ENCODE results near the gene CACNA2D3. TPM values are rescaled to one million over a fixed set of nuclear protein-coding genes. Genes with fewer than 3 reads are reported as not detected.

CACNA2D3 gene
- total RNA-seq, 1 donor from 2014 or later: 35.5 TPM

DNA sequence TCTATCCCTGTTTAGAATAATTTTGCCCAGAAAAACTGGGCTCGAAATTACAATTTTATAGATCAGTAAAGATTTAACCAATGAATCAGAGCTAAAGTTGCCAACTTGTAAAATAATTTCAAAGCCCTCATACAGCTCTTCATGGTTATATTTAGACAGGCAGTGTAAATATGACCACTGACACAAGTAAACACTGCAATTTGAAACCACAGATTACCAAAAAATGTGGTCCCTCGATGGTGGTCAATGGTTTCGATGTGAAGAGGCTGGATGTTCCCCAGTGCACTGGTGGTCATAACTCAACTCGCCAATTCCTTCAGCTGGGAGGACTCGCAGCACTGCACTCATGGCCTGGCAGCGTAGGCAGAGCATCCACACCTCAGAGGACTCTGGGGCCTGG lies 776.9 kb downstream of the CACNA2D3 start:
- DNase-seq (no peak), ATAC-seq (ENCODE audit: poor library complexity) (no peak)
- intact Hi-C loops (cut with DNase I): no loop called here

DNA sequence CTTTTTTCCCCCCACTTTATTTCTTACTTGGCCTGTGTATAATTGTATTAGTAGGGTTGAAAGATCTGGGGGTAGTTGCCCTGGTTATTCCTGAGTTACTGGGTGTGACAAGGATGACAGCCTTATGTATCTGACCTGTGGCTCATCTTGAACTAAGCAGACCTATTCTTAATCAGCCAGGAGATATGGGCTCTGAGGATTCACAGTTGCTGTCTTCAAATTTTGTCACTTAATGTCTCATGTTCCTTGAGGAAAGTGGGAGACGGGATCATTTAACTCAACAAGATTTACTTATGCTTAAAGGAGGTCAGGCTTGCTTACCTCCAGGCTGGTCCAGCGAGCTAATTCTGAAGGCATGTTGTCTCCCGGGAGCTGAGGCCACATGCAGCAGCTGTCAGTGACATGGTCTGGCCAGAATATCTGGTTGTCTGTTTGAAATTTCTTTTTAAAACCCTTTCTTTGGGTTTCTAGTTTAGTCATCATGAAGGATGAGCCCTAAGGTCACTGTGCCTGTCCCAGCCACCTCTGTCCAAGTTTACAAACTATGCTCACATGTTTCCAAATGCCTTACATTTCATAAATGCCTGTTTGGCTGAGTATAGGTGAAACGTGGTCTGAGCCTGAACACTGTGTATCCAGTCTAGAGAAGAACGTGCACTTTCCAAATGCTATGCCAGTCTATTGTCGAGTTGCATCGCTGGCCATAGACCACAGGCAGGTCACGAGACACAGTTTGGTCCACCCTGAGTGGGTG lies 778.7 kb downstream of the CACNA2D3 start:
- peak; percentile 47 for DNase-seq
- intact Hi-C loops (cut with DNase I): no loop called here
- peak; percentile 91 for ATAC-seq (ENCODE audit: poor library complexity)

DNA sequence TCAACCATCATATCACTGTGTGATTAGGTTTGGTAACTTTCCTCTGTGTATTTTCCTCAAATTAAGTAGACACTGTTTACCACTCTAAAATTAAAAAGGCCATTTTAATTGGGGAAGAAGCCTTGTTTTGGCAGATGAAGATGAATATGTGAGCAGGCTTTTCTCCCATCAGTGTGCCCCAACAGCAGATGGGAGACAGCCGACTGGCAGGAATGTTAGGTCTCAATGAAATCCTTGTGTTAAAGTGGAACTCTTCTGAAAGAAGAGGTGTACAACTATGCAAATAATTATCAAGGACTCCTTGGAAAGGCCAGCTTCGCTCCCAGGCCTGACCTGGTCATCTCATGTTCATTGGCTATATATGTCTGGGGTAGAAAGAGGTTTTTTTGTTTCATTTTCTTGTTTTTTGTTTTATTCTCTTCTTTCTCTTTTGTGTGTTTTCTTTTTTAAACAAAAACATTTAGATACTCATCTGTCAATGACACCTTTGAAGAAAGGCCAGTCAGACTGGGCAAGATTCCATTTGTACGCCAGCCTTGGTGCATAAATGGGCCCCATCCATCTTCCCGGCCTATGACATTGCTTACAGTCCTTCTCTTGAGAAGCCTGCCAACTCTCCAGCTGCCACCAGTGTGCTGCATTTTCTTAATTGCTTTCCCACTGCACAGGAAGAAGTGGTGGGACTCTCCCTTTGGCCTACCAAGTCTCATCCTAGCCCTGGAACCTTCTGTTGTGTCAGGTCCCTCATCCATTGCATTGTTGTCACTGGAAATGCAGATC lies 779.7 kb downstream of the CACNA2D3 start:
- intact Hi-C loops (cut with DNase I): no loop called here
- no peak for DNase-seq
- ATAC-seq (ENCODE audit: poor library complexity): no peak

DNA sequence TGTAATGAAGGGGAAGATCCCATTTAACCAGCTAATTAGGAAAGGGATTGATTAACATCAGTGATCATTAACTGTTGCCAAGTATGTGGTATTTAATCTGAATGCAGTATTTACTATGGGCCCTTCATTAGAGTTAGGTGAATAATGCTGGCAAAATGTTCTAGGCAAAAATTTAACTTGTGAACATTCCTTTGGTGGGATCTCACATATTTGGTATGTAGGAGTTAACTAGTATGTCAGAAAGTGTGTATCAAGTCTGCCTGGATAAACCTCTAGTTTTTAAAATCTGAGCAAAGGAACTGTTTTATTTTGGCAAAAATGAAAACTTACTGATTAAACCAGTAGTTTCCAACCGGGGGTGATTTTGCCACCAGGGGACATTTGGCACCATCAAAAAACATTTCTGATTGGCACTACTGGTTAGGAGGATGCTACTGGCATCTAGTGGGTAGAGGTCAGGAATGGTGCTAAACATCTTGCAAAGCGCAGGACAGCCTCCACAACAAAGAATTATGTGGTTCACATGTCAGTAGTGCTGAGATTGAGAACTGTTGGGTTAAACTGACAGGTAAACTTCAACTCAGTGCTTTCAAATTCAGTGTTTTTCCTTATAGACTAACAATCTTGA lies 783.0 kb downstream of the CACNA2D3 start:
- ATAC-seq (ENCODE audit: poor library complexity): no peak
- intact Hi-C loops (cut with DNase I): no loop called here
- DNase-seq: no peak

DNA sequence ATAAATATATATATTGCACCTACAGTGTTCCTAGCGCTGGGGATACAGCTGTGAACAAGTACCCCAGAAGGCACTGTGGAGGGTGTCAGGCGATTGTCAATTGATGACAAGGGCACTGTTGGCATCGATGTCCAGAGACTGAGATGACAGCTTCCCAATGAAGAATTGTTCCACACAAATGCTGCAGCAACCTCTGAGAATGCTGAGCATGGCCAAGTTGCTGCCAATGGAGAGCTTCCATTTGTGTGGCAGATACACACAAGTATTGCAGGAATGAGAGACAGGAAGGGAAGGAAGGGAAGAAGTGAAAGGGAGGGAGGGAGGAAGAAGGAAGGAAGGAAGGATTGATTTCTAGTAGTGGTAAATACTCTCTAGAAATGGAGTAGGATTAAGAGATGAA lies 783.6 kb downstream of the CACNA2D3 start:
- DNase-seq: no peak
- ATAC-seq (ENCODE audit: poor library complexity): no peak
- intact Hi-C loops (cut with DNase I): no loop called here

DNA sequence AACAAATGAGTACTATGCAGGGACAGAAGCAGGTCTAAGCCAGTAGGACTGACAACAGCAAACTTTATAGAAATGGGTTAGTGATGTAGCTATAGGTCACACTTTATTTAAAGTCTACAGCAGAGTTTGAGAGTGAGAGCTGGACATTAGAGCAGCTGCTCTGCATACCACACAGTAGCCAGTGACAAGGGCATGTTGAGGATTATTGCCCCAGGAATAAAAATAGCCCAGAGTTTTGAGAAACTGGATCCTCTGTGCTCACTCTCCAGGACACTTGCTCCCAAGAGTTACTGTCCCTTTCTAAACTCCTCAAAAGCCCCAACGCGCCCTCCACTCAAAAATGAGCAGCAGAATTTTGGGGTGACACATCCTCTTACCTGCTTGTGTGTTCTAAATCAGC lies 784.4 kb downstream of the CACNA2D3 start:
- no peak for DNase-seq
- intact Hi-C loops (cut with DNase I): no loop called here
- ATAC-seq (ENCODE audit: poor library complexity): peak; percentile 90

DNA sequence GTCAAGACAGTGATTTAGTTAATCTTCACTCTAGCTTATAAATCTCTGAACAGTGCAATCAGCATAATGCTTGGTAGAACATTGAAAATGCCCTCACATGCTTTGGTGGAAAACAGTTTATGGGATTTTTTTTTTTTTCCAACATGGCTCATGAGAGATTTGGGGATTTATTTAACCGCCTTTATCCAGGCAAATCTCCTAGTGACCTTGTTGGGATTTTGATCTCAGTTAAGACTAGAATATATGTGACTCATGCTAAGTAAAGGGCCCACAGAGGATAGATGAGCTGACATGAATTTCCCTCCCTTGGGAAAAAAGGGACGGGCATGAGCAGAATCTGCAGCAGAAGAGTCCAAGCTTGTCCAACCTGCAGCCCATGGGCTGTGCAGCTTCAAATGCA lies 786.8 kb downstream of the CACNA2D3 start:
- intact Hi-C loops (cut with DNase I): no loop called here
- DNase-seq (no peak), ATAC-seq (ENCODE audit: poor library complexity) (no peak)

DNA sequence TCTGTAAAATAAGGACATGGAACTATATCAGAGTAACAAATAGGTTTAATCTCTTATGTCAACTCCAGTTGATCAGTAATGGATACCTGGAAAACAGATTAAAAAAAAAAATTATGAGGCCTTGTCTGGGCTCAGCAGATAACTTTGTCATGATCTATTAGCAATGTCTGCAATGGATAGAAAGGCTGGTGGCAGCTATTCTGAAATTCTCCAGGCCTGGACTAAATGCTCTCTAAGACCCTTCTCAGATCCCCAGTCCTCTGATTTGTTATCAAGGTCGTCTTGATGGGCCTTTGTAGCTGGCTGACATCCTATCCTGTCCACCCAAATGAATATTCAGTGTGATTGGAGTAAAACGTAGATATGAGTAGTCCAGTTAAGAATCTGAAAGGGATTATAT lies 791.8 kb downstream of the CACNA2D3 start:
- no peak for ATAC-seq (ENCODE audit: poor library complexity)
- intact Hi-C loops (cut with DNase I): no loop called here
- DNase-seq: no peak

DNA sequence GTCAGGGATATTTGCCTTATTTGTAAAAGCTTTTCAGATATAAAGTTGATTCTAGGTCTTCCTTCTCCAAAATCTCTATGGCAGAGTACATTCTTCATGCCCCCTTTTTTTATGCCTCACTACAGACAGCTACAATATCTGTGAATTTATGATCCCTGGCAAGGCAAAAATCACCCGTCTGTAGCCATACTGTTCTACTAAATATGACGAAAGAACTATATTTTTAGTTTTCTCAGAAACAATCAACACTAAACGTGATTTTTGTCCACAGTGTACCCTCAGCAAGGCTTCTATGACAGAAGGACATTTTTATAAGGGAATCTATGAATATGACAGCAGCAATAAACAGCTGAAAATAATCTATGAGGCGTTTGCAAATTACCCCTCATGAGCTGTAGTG lies 792.8 kb downstream of the CACNA2D3 start:
- DNase-seq: no peak
- intact Hi-C loops (cut with DNase I): no loop called here
- ATAC-seq (ENCODE audit: poor library complexity): no peak

DNA sequence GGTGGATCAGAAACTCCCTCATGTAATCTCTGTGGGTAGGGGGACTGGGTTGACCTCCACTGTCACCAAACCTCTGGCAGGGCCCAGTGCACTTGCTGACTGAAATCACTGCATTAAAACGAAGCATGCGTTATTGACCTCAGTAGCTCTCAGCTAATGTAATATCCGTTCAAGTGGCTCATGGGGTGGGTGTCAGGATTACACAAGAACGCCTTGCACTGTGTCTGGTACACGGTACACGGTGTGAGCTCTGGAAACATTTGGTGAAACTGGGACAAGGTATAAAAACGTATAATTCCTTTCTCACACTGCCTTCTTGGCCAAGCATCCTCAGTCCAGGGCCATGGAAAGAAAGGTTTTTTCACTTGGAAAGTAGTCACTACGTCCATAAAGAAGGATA lies 793.6 kb downstream of the CACNA2D3 start:
- intact Hi-C loops (cut with DNase I): no loop called here
- ATAC-seq (ENCODE audit: poor library complexity) (no peak), DNase-seq (no peak)

DNA sequence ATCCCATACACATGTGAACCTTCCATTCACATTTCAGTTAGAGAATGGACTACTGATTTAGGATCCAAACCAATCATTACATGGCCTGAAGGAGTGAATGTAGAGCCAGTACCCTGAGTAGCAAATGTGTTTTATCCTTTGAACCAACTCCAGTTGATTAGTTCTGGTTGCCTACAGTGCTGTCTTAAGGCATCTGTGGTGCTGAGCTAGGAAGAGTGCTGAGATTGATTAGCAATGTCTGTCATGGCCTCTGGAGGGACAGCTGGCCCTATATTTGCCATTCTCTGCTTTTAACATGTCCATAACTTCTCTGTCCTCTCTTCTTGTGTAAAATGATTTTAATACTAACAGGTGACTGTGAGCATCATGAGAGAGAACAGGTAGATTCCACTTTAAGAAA lies 794.4 kb downstream of the CACNA2D3 start:
- intact Hi-C loops (cut with DNase I): no loop called here
- DNase-seq (no peak), ATAC-seq (ENCODE audit: poor library complexity) (no peak)

DNA sequence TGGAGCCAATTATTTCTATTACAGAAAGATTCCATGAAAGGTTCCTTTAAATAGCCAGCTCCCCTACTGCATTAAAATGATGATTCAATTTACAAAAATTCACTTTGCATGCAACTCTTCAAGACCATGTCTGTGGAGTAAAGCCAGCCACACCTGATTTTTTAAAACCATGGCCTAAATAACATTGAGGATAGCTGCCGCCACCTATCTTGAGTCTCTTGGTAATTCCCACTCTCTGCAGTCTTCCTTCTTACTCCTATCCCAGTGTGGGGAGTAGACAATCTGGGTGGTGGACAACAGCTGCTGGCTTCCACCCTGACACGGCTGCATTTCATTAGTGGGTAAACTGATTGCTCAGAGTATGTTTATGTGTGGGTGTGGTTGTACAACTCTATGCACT lies 794.8 kb downstream of the CACNA2D3 start:
- intact Hi-C loops (cut with DNase I): no loop called here
- ATAC-seq (ENCODE audit: poor library complexity): no peak

DNA sequence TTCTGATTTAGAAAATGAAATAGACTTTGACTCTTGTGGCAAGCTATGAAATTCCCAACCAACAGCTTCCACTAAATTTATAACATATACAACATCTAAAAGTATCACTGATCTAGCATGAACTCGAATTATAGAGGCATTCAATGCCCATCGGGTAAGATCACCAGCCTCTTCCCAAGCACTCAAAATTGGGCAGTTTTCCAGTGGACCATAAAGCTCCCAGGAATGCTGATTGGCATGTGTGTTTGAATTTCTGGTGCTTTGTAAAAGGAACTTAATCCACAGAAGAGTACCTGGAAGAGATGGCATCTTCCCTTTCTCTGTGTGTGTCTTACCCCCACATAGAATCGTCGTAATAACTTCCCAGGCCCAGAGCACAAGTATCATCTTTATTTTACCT lies 795.5 kb downstream of the CACNA2D3 start:
- no peak for DNase-seq
- ATAC-seq (ENCODE audit: poor library complexity): no peak
- intact Hi-C loops (cut with DNase I): no loop called here

More for the DNA sequence above, 794.8 kb downstream of the CACNA2D3 start:
- no peak for DNase-seq

DNA sequence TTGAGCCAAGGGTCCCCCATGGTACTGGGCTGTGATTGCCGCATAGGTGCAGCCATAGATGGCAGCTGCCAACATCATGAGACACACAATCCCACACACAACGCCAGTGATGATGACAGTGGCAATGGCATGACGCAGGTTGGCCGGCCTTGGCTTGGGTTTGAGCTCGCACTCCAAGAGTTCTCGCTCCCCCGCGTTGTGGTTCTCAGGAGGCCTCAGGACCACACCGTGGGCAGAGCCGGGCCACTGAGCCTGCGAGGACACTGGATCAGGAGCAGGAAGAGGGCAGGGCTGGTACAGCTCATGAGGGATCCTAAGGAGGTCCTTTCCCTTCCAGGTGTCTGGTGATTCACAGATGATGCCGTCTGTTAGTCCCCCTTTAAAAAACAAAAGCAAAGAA lies 796.2 kb downstream of the CACNA2D3 start:
- intact Hi-C loops (cut with DNase I): no loop called here
- DNase-seq (no peak), ATAC-seq (ENCODE audit: poor library complexity) (no peak)

DNA sequence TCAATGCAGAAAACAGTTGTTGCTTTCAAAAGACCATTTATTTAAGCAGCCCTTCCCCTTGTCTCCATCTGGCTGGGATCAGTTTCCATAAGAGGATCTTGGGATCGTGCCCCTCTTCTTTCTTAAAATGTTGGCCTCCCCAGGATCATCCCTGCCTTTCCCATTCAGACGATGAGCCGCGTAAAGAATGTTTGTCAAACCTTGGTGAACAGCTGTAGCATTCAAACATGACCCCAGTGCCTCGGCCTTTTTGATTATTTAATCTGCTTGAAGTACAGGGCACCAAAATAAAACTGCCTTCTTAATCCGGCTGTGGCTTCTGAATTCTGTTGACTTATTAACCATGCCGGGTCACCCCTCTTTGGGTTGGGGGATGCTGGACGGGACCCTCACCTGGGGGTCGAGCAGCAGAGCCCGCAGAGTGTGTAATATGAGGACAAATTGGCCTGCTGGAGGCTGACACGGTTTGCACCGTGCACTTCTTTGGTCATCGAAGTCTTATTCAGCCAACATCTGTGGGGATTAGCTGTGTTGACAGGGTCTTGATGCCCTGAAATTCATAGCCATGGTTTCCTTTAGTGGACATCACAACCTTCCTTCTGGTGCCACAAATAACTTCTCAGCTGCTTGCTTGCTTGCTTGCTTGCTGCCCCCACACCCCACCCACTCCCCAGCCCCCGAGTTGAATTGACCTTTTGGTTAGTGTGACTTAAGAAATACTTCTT lies 805.9 kb downstream of the CACNA2D3 start, which contains the start of gene LRTM1:
Gene LRTM1 (minus strand): TSS at position 14 of the 725 bp plus-strand sequence. CDS start 148 bp downstream, outside the sequence.
- DNase-seq: no peak
- ATAC-seq (ENCODE audit: poor library complexity): no peak
- intact Hi-C loops (cut with DNase I): no loop called here

DNA sequence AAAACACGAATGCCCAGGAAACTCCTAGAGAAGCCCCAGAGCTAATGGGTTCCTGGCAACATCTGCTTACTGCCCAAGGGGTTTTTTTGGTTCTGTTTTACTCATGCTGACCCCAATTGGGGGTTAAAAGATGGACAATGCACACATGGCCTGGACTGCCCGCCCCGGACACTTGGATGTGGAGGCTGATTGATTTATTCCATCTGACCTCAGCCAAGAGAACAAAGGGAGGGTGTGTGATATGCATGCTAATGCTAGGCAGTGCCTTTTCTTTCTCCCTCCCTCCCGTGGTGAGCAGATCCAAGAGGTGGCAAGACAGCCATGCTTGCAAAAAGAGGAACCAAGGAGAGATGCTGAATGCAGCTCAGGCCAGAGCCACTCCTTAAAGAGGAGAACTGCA lies 808.8 kb downstream of the CACNA2D3 start:
- DNase-seq (no peak), ATAC-seq (ENCODE audit: poor library complexity) (no peak)
- intact Hi-C loops (cut with DNase I): no loop called here

DNA sequence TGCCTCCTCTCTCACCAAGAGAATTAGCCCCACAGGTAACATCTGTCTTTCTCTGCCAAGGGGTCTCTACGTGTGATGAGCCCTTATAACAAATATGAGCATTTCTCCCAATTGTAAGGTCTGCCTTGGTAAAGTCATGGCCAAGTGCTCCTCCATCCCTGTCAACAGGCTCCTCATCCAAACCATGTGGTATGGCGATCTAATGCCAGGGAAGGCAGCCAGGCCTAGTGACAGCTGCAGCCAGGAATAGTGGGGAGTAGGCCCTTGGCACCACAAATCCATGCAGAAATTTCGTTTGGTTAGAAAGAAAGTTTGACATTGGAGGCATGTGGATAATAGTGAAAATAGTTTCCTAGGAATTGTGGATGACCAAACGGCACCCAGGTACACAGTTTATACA lies 810.3 kb downstream of the CACNA2D3 start:
- ATAC-seq (ENCODE audit: poor library complexity): peak; percentile 71

DNA sequence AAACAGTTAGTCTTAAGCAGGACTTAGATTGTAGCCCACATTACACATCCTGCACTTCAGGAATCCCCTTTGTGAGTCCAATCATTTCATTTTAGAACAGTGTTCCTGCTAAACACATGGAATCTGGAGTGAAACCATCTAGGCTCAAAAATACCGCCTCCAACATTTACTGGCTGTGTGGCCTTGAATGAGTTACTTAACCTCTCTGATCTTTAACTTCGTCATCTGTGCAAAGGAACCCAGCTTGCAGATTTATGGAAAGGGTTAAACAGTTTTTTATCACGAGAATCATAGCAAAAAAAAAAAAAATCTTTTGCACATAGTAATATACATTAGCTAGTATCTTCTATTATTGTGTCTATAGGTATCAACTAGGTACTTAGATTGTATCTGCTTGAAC lies 813.5 kb downstream of the CACNA2D3 start:
- no peak for ATAC-seq (ENCODE audit: poor library complexity)
- intact Hi-C loops (cut with DNase I): no loop called here
- DNase-seq: no peak

More for the DNA sequence above, 810.3 kb downstream of the CACNA2D3 start:
- peak; percentile 60 for DNase-seq
- intact Hi-C loops (cut with DNase I): no loop called here

DNA sequence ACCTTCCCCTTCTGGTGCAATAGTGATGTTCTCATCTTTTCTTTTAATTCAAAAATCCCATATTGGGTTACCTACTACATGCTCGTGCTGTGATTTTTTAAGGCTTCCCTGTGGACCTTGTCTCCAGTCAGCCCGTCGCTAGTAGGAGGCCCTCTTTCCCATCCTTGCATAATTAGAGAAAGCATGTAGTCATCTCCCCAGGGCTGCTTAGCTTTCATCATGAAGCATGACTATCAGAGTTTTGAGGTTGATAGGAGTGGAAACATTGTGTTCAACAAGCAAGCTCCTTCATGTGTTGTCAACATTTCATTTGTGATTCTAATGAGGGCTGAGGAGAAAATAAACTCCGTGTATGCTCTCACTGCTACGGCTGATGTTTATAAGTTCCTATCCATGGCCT lies 814.2 kb downstream of the CACNA2D3 start:
- ATAC-seq (ENCODE audit: poor library complexity) (peak; percentile 29), DNase-seq (no peak)
- intact Hi-C loops (cut with DNase I): no loop called here
